ENCODE data around the gene HSPB9. TPM values are rescaled to one million over a fixed set of nuclear protein-coding genes. Genes with fewer than 3 reads are reported as not detected.

Gene HSPB9
- total and polyA plus RNA-seq, 8 donors: 0.40 to 1.6 (median 0.69) TPM

DNA sequence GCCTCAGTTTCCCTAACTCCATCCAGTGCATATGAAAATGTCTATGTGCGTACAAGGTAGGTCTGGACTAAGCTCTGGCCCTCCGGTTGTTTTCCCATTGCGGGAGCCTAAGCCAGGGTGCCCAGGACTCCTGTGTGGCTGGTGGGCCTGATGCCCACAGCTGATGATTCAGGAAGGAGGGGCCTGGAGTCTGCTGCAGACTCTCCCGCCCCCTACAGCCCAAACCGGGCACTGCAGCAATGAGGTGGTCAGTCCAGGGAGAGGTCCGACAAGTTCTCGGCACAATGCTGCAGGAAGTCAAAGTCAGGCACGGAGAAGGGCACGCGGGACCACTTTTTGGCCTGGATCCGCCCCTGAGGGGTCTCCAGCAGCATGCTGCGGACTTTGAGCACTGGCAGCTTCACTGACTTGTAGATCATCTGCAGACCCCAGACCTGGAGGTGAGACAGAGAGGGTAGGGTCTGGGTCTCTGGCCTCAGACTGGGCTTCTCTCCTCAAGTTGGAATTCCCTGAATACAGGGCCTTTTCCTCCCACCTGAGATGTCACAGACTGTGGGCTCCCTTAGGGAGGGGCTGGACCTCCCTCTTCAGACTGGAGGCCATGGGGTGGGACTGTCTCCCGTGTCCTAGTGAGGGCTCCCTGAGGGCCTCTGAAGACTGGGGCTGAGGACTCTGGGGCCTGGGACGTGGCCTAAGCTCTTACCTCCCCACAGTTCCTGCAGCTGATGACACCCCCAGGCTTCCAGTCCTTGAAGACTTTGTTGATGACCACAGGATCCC lies 20.9 kb upstream of the HSPB9 start:
- ATAC-seq (peak; percentile 79 to 89 (median 82)), FAIRE-seq (no peak)

DNA sequence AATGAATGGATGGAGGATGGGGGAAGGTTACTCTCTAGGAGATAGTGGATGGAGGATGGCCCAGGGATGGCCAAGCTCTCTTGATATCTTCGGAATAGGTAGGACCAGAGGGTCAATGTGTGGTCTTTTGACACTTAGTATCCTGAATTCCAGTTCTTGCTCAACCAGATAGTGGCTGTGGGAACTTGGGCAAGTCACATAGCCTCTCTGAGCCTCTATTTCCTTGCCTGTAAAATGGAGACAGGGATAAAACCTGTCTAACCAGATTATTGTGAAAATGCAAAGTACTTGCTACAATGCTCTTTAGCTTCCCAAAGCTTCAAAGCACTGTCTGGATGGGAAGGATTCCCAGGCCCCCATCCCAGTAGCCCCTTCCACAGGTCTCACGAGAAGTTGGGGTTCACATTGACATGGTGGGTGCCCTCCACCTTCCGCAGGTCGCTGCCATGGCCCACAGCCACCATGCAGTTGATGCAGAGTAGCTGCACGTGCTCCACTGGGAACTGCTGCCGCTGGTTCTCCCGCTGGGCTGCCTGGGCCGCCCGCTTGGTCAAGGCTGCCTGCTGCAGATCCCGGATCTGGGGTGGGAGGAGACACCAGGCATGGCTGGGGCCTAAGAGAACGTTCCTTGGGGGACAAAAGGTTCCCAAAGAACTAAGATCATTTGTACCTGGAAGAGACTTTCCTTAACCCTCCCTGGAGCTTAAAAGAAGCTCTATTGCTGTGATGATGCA lies 19.2 kb upstream of the HSPB9 start:
- DNase-seq (no peak), FAIRE-seq (no peak), ATAC-seq (no peak)
- TF ChIP-seq, protein P1, sequence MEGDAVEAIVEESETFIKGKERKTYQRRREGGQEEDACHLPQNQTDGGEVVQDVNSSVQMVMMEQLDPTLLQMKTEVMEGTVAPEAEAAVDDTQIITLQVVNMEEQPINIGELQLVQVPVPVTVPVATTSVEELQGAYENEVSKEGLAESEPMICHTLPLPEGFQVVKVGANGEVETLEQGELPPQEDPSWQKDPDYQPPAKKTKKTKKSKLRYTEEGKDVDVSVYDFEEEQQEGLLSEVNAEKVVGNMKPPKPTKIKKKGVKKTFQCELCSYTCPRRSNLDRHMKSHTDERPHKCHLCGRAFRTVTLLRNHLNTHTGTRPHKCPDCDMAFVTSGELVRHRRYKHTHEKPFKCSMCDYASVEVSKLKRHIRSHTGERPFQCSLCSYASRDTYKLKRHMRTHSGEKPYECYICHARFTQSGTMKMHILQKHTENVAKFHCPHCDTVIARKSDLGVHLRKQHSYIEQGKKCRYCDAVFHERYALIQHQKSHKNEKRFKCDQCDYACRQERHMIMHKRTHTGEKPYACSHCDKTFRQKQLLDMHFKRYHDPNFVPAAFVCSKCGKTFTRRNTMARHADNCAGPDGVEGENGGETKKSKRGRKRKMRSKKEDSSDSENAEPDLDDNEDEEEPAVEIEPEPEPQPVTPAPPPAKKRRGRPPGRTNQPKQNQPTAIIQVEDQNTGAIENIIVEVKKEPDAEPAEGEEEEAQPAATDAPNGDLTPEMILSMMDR (IDR thresholded peaks at IDR 0.05): no peak
- Histone ChIP-seq H3K27me3 (no peaks in the 10 kb centered on the region), H3K9me3 (no peaks in the 10 kb centered on the region), H3K27ac (no peak overlapping the region), H3K4me3 (no peak overlapping the region), H3K4me1 (no peaks in the 10 kb centered on the region), H3K36me3 (no peaks in the 10 kb centered on the region)
- intact Hi-C loops (cut with DNase I): loop anchor here in 2 of 3 donors (5.0 to 10.0 kb wide), 2 partner anchors 36 to 79 kb away; partner anchors contain the start of gene NKIRAS2 (in 1 of the 2)
- WGBS, 2 donors: 85 to 86% methylated on average over 11 of the region's 11 CpGs

More for the DNA sequence above, 20.9 kb upstream of the HSPB9 start:
- no peaks in the 10 kb centered on the region for H3K36me3 ChIP-seq
- 47 to 52% methylated on average over 10 to 14 of the region's 14 CpGs for WGBS, 2 donors
- no peak overlapping the region for H3K27ac ChIP-seq
- peak; percentile 54 to 93 (median 82) for DNase-seq
- H3K9me3 ChIP-seq: no peaks in the 10 kb centered on the region
- H3K27me3 ChIP-seq: no peaks in the 10 kb centered on the region
- intact Hi-C loops (cut with DNase I): loop anchor here in 2 of 3 donors (5.0 to 10.0 kb wide), 2 partner anchors 34 to 77 kb away; partner anchors contain the start of gene NKIRAS2 (in 1 of the 2)
- H3K4me3 ChIP-seq: no peak overlapping the region
- TF ChIP-seq, protein P1 (IDR thresholded peaks at IDR 0.05): peak; percentile 51 to 74 (median 68)
- H3K4me1 ChIP-seq: peaks cover 0 to 4% (median 0%) of the 10 kb centered on the region in 3 donors

DNA sequence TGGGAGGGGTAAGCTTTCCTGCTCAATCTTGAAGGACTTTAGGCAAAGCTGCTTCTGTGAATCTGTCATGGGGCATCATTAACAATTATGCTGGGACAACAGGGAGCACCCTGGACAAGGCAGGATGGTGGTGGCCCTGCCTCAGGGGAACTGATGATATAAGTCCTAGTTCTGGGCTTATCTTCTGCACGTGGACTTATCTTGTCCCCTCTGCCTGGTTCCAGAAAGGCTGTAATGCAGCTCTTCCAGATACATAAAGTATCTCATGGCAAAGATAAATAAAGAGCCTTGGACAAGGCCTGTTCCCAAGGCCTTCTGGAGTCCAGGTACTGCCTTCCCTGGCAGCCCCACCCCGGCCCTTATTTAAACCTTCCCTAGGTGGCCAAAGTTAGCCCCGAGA lies 18.3 kb upstream of the HSPB9 start:
- intact Hi-C loops (cut with DNase I): loop anchor here in 2 of 3 donors (5.0 to 10.0 kb wide), 2 partner anchors 37 to 79 kb away; partner anchors contain the start of gene NKIRAS2 (in 1 of the 2)
- no peaks in the 10 kb centered on the region for H3K9me3 ChIP-seq
- H3K4me3 ChIP-seq: no peak overlapping the region
- ATAC-seq (no peak), FAIRE-seq (no peak), DNase-seq (no peak)
- 72 to 74% methylated on average over 3 of the region's 3 CpGs for WGBS, 2 donors
- H3K27ac ChIP-seq: no peak overlapping the region
- H3K36me3 ChIP-seq: no peaks in the 10 kb centered on the region
- TF ChIP-seq, protein P1 (IDR thresholded peaks at IDR 0.05): no peak
- H3K27me3 ChIP-seq: no peaks in the 10 kb centered on the region
- H3K4me1 ChIP-seq: no peaks in the 10 kb centered on the region

DNA sequence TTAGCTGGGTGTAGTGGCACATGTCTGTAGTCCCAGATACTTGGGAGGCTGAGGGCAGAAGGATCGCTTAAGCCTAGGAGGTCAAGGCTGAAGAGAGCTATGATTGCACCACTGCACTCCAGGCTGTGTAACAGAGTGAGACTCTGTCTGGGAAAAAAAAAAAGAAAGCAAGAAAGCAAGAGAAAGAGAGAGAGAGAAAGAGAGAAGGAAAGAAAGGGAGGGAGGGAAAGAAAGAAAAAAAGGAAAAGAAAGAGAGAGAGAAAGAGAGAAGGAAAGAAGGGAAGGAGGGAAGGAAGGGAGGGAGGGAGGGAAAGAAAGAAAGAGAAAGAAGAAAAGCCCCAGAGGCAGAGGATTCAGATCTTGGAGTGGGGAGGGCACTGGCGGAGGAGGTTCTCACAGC lies 16.6 kb upstream of the HSPB9 start:
- FAIRE-seq: no peak

More for the DNA sequence above, 16.6 kb upstream of the HSPB9 start:
- intact Hi-C loops (cut with DNase I): loop anchor here in 1 of 3 donors (10.0 kb wide), 1 partner anchor 81 kb away; the partner anchor contains the start of gene NKIRAS2
- no peak for DNase-seq
- no peaks in the 10 kb centered on the region for H3K4me1 ChIP-seq
- H3K4me3 ChIP-seq: no peak overlapping the region
- WGBS, 2 donors: 91 to 98% methylated on average over 2 of the region's 2 CpGs
- H3K9me3 ChIP-seq: no peaks in the 10 kb centered on the region
- no peaks in the 10 kb centered on the region for H3K27me3 ChIP-seq
- no peak for ATAC-seq
- H3K27ac ChIP-seq: no peak overlapping the region
- H3K36me3 ChIP-seq: no peaks in the 10 kb centered on the region
- TF ChIP-seq, protein P1 (IDR thresholded peaks at IDR 0.05): no peak
